Measurements from ENCODE around the gene SDCBP2. TPM values are rescaled to one million over a fixed set of nuclear protein-coding genes. Genes with fewer than 3 reads are reported as not detected.

SDCBP2 gene
- total and polyA plus RNA-seq, 2 of the 8 experiments (the other 6 are each of a cell fraction or from before 2014, with no cell fraction given): 4.2 to 6.7 TPM

- TF ChIP-seq SP4 (IDR thresholded peaks at IDR 0.05; ENCODE audit: low read length): no peak
- no peak for TF ChIP-seq POLR2AphosphoS5 (IDR thresholded peaks at IDR 0.05; ENCODE audit: low read depth, low read length)
These were observed 44.1 kb upstream of the SDCBP2 start (continued) for GRCh38 chr20:1373036-1373435.

All from H1 (cell line).